ENCODE results near the gene NUDT16.
"Not testable (repeated sequence)": the region's sequence is repeated elsewhere in the genome, so short reads cannot be mapped to it uniquely, and the experiment has no call there.

The NUDT16 gene

GRCh38 chr3:131357275-131357674 lies 24.3 kb upstream of the NUDT16 start:
- no peaks in the 10 kb centered on the region for H3K9me3 ChIP-seq
- TF ChIP-seq CTCF (IDR thresholded peaks at IDR 0.05) = no peak
- intact Hi-C loops (cut with DNase I; ENCODE audit: low total_unique reads) = no loop called here
- DNase-seq = no peak
- no peak overlapping the region for H3K27ac ChIP-seq
- no peak overlapping the region for H3K4me3 ChIP-seq
- peaks cover 0 to 8% (median 2%) of the 10 kb centered on the region in 4 donors for H3K4me1 ChIP-seq
- no peaks in the 10 kb centered on the region for H3K27me3 ChIP-seq
- no peaks in the 10 kb centered on the region for H3K36me3 ChIP-seq

- no peak overlapping the region for H3K4me3 ChIP-seq
- H3K27me3 ChIP-seq = no peaks in the 10 kb centered on the region
- H3K4me1 ChIP-seq = peaks cover 0 to 15% (median 2%) of the 10 kb centered on the region in 4 donors
- H3K9me3 ChIP-seq = no peaks in the 10 kb centered on the region
- H3K27ac ChIP-seq = no peak overlapping the region
- no peak for DNase-seq
- intact Hi-C loops (cut with DNase I; ENCODE audit: low total_unique reads) = no loop called here
- no peaks in the 10 kb centered on the region for H3K36me3 ChIP-seq
- TF ChIP-seq CTCF (IDR thresholded peaks at IDR 0.05) = no peak
Measured at GRCh38 chr3:131360191-131360755, 21.3 kb upstream of the NUDT16 start.

- H3K27me3 ChIP-seq; intact Hi-C loops (cut with DNase I; ENCODE audit: low total_unique reads); DNase-seq; H3K36me3 ChIP-seq; H3K9me3 ChIP-seq: not testable (repeated sequence)
- Histone ChIP-seq H3K4me1 (peaks cover 0 to 15% (median 2%) of the 10 kb centered on the region in 4 donors), H3K27ac (peak overlapping the region in 1 of 2 donors; percentile 63), H3K4me3 (peak overlapping the region; percentile 56 to 57)
Measured at GRCh38 chr3:131361066-131361463, 20.5 kb upstream of the NUDT16 start.

- peaks cover 0 to 15% (median 2%) of the 10 kb centered on the region in 4 donors for H3K4me1 ChIP-seq
- H3K27me3 ChIP-seq = no peaks in the 10 kb centered on the region
Measured at GRCh38 chr3:131361464-131362421, 19.8 kb upstream of the NUDT16 start.

GRCh38 chr3:131363275-131363674 lies 18.3 kb upstream of the NUDT16 start:
- intact Hi-C loops (cut with DNase I; ENCODE audit: low total_unique reads) = no loop called here
- no peak for DNase-seq
- H3K4me1 ChIP-seq = peaks cover 0 to 15% (median 2%) of the 10 kb centered on the region in 4 donors
- no peak overlapping the region for H3K27ac ChIP-seq
- no peak for TF ChIP-seq CTCF (IDR thresholded peaks at IDR 0.05)
- H3K9me3 ChIP-seq = no peaks in the 10 kb centered on the region
- no peak overlapping the region for H3K4me3 ChIP-seq
- H3K27me3 ChIP-seq = no peaks in the 10 kb centered on the region
- no peaks in the 10 kb centered on the region for H3K36me3 ChIP-seq

More at GRCh38 chr3:131361464-131362421, 19.8 kb upstream of the NUDT16 start:
- Histone ChIP-seq H3K27ac (peak overlapping the region; percentile 39 to 63), H3K9me3 (no peaks in the 10 kb centered on the region), H3K36me3 (no peaks in the 10 kb centered on the region), H3K4me3 (peak overlapping the region; percentile 56 to 57)
- TF ChIP-seq CTCF (IDR thresholded peaks at IDR 0.05) = no peak
- peak; percentile 67 to 89 for DNase-seq
- intact Hi-C loops (cut with DNase I; ENCODE audit: low total_unique reads) = no loop called here
